Femur (tissue), 1 donor: Measurements from ENCODE around the gene METTL16.
"Not testable (repeated sequence)": the region's sequence is repeated elsewhere in the genome, so short reads cannot be mapped to it uniquely, and the experiment has no call there.

Source experiments
- DNase-seq: peaks from one replicate; pipeline ENCODE4 v3.0.0-alpha.2; 2017

Gene METTL16

DNA sequence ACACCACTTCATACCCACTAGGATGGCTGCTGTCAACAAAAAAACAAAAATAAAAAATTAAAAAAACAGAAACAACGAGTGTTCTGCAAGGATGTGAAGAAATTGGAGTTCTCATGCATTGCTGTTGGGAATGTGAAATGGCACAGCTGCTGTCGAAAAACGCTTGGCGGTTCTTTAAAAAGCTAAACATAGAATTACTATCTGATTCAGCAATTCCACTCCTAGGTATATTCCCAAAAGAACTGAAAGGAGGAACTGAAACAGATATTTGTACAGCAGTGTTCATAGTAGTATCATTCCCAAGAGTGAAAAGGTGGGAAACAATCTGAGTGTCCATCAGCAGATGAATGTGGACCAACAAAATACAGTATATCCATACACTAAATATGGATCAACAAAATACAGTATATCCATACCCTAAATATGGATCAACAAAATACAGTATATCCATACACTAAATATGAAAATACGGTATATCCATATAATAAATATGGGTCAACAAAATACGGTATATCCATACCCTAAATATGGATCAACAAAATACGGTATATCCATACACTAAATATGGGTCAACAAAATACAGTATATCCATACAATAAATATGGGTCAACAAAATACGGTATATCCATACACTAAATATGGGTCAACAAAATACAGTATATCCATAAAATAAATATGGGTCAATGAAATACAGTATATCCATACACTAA is 8.7 kb downstream of the METTL16 start:
- DNase-seq, result no peak

DNA sequence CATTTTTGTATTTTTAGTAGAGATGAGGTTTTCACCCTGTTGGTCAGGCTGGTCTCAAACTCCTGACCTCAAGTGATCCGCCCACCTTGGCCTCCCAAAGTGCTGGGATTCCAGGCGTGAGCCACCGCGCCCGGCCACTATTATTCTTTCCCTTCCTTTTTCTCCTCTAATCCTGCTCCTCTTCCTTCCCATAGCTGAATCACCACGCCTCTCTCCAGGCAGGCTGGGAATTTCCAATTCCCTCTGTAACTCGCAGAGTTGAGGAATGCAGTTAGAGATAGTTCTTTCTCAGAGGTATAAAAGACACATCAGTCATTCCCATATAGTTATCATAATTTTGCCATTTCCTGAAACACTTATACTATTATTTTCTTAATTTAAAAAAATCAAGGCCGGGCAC is 11.2 kb downstream of the METTL16 start:
- no peak for DNase-seq

GRCh38 chr17:2489286-2489685 is 22.4 kb downstream of the METTL16 start:
- DNase-seq, result not testable (repeated sequence)

GRCh38 chr17:2487306-2487705 is 24.4 kb downstream of the METTL16 start:
- DNase-seq, result no peak

- DNase-seq, result not testable (repeated sequence)
Measured at GRCh38 chr17:2486709-2487108, 25.0 kb downstream of the METTL16 start.

DNA sequence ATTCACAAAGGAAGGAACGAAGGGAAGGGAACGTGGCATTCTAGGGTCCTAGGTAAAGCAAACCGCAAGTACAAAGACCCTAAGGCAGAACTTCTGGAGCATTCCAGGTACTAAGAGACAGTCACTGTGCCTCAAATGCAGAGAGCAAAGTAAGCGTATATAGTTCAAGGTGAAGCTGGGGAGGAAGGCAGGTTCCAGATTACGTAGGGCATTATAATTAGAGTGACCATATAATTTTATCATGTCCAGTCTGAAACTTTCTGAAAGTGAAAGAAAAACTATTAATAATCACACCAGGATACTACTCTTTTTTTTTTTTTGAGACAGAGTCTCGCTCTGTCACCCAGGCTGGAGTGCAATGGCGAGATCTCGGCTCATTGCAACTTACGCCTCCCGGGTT is 25.7 kb downstream of the METTL16 start:
- DNase-seq, result no peak

DNA sequence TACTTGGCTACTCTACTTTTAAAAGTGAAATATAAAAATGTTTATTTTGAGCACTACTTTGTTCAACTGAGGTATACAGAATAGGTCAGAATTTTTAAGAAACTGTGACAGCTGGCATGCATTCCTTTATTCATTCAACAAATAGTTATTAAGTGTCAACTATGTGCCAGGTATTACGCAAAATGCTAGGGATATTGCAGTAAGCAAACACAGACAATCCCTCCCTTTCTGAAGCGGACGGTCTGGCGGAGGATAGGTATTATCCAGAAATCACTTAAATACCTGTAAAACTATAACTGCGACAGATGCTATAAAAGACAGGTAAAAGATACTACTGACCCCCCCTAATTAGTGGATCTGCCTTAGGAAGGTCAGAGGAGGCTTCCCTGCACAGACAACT is 26.1 kb downstream of the METTL16 start:
- no peak for DNase-seq

DNA sequence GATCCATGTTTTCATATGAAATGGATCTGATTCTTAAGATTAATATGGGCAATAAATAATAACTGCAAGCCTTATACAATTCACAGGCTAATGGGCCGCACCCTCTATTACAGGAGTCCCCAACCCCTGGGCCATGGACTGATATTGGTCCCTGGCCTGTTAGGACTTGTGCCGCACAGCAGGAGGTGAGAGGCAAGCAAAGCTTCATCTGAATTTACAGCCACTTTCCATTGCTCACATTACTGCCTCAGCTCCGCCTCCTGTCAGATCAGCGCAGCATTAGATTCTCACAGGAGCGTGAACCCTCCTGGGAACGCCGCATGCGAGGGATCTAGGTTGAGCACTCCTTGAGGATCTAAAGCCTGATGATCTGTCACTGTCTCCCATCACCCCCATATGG is 26.8 kb downstream of the METTL16 start:
- no peak for DNase-seq

DNA sequence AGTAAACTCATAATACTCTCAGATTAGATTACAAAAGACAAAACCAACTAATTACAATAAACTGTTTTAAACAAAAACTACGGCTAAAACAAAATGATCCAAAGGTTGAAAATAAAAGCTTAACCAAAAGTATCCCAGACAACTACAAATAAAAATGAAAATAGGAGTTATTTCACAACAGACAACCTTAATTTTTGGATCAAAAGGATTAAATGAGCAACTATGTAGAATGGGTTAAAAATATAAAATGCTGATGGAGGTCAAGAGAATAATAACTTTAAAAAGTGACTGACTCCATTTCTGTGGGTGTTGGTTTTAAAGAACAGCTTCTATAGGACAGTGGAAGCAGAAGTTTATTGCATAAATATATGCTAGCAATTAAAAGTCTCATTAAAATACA is 28.6 kb downstream of the METTL16 start:
- no peak for DNase-seq

DNA sequence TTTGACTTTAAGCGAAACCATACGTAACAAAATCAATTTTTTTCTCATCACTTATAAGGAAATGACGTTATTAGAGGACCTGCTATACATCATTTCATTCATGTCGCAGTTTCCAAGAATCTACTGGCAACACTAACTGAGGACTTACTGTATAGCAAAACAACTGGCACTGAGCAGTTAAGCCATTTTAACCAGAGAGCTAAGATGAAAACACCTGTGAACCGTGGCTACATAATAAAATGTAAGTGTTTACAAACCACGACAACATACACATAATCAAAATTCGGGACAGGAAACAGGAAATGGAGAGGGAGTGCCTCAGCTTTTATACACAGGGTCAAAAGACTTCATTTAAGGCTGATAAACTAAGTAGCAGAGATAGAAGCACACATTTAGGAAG is 29.5 kb downstream of the METTL16 start:
- no peak for DNase-seq

DNA sequence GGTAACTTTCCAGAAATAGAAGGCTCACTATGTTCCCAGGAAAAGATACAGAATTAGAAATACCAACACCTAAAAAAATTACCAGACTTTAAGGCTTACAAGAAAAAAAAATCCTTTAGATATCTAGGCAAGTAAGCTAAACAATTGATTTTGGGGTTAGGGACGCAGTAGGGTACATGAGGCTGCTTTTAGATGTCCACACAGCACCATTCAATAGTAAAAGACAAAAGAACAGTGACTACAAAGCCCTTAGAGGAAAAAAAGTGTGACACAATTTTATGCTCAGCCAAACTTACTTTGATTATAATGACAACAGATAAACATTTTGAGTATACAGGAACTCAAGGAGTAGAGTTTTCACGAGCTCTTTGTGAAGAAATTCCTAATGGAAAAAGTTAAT is 29.9 kb downstream of the METTL16 start:
- DNase-seq, result no peak

DNA sequence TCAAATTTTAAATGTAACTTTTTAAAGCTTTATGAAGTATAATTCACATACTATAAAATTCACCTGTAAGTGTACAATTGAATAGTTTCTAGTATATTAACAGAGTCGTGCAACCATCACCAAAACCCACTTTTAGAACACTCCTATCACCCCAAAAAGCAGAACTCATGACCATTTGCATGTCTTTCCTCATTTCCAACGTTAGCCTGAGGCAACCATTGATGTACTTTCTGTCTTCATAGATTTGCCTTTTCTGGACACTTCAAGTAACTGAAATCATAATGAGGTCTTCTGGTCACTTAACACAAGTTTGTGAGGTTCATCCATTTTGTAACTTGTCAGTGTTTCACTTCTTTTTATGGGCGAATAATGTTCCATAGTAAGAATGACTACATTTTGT is 33.2 kb downstream of the METTL16 start:
- DNase-seq, result no peak

DNA sequence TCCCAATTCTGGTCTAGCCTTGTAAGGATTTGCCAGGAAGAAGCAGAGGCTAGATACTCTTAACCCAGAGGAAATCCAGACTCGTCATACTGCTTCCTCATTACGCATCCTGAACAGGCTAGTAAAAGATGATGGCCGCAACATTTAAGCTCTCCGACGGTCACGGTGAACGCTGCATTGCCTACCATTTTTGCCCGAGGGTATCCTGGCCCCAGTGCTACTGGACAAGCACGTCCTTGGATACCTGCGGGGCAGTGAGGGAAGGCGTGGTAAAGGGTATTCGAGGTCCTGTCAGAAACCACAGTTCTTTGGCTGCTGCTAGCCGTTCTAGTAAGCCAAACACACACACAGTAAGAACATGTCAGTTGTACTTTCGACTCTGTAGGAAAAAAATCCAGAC is 36.6 kb downstream of the METTL16 start:
- DNase-seq, result no peak

GRCh38 chr17:2474371-2474770 is 37.3 kb downstream of the METTL16 start:
- DNase-seq, result no peak

- no peak for DNase-seq
Measured at GRCh38 chr17:2468270-2468669, 43.4 kb downstream of the METTL16 start.

- no peak for DNase-seq
Measured at GRCh38 chr17:2466931-2467330, 44.8 kb downstream of the METTL16 start.

GRCh38 chr17:2462481-2462880 is 49.2 kb downstream of the METTL16 start:
- DNase-seq, result no peak

DNA sequence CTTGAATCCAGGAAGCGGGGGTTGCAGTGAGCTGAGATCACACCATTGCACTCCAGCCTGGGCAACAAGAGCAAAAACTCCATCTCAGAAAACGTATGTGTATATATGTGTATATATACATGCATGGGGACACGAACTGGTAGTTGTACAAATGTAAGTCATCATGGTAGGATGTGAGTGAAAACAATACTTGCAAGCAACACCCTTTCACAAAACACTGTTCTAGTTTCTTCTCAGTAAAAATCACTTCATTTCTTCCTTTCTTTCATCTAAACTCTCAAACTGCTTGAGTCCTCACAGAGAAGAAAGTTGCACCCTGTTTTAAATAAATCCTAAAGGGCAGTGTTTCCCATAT is 51.8 kb downstream of the METTL16 start:
- DNase-seq, result no peak

DNA sequence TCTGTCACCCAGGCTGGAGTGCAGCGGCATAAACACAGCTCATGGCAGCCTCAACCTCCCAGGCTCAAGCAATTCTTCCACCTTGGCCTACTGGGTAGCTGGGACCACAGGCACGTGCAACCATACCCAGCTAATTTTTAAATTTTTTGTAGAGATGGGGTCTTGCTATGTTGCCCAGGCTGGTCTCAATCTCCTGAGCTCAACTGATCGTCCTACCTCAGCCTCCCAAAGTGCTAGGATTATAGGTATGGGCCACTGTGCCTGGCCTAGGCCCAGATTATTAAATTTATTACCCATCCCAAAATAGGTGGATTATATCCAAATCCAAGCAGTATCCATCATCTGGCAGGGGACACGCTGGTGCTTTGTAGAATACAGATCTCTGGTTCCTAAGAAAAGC is 53.8 kb downstream of the METTL16 start:
- no peak for DNase-seq

DNA sequence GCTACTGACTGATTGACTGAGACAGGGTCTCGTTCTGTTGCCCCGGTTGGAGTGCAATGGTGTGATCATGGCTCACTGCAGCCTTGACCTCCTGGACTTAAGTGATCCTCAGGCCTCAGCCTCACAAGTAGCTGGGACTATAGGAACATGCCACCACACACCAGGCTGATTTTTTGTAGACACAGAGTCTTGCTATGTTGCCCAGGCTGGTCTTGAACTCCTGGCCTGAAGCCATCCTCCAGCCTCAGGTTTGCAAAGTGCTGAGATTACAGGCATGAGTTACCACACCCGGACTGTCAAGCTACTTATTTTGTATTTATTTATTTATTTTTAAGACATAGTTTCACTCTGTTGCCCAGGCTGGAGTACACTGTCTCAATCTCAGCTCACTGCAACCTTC is 55.2 kb downstream of the METTL16 start:
- no peak for DNase-seq

DNA sequence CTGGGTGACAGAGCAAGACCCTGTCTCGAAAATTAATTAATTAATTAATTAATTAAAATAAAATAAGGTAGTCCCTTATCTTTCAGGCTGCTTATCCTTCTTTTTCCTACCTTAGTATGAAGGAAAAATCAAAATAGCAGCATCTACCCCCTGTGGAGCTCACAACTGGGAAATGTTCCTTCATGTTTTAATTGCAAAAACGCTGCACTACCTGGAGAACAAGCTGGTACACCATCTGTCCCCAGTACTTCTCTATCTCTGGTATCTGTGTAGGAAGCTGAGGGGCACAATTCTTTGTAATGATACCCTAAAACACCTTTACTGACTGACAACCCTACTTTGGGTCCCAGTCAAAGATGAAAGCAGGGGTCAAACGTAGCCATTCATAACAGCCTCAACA is 55.7 kb downstream of the METTL16 start:
- no peak for DNase-seq

DNA sequence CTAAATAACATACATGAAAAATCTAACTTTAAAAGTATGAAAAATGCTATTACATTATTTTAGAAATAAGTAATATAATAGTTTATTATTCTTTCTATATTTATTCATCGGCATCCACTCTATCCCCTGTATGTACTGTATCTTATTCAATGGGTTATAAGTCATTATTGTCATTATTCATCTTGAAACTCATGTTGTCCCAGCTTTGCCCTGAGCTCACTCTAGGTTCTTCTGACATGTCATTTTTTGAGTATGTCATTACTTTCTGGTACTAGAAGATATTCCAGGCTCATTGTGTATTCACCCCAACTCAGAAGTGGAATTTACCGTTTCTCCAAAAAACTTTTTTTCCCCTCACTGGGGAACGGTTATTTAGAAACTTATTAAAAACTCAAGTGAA is 57.8 kb downstream of the METTL16 start:
- DNase-seq, result no peak

- DNase-seq, result no peak
Measured at GRCh38 chr17:2453325-2453724, 58.4 kb downstream of the METTL16 start.

- no peak for DNase-seq
Measured at GRCh38 chr17:2452216-2452750, 59.4 kb downstream of the METTL16 start.

- no peak for DNase-seq
Measured at GRCh38 chr17:2450016-2450650, 61.6 kb downstream of the METTL16 start.
